Naive thymus-derived CD4-positive, alpha-beta T cell (primary cell): ENCODE results near the gene KRT23. TPM values are rescaled to one million over a fixed set of nuclear protein-coding genes. Genes with fewer than 3 reads are reported as not detected.

ENCODE experiments used
- ATAC-seq: fragments of 150-1000 bp; cut with Tn5 transposase; 2 replicates; pipeline ENCODE4 v1.10.0; 2021; ENCODE audit warnings: mild to moderate bottlenecking, moderate library complexity
- CTCF ChIA-PET: fragments of 350-600 bp; sonication (Branson Sonifier 250); formaldehyde crosslinking; loops from one replicate; lab custom pipeline; 2021; ENCODE audit warnings: antibody characterized with exemption; lab: Charles Lee
- POLR2A ChIA-PET: fragments of 350-600 bp; sonication (Branson Sonifier 250); formaldehyde crosslinking; loops from one replicate; lab custom pipeline; 2021; ENCODE audit warnings: antibody characterized with exemption, inconsistent platforms; lab: Charles Lee
- DNase-seq, 9 donors: peaks; one replicate each; pipeline versions ENCODE4 v3.0.0 to v3.0.0-alpha.2; 2020 to 2022; ENCODE audit warnings: mixed read lengths in 1 of 9
- H3K27ac ChIP-seq: one replicate; pipeline ENCODE4 v1.7.0; 2013; ENCODE audit warnings: mild to moderate bottlenecking, low read depth, low read length, moderate library complexity
- H3K27me3 ChIP-seq, 2 donors: one replicate each; pipeline ENCODE4 v1.7.0; 2013; ENCODE audit warnings: low read length in 2 of 2, mild to moderate bottlenecking in 2 of 2, moderate library complexity in 2 of 2; ENCODE audit not compliant: control insufficient read depth in 2 of 2, insufficient read depth in 2 of 2
- H3K36me3 ChIP-seq, 3 experiments: 1 replicate in 2 of 3; 2 replicates in 1 of 3; pipeline ENCODE4 v1.7.0; 2013; ENCODE audit warnings: low read length in 3 of 3, mild to moderate bottlenecking in 3 of 3, moderate library complexity in 1 of 3; ENCODE audit not compliant: insufficient read depth in 3 of 3, control insufficient read depth in 2 of 3
- H3K4me1 ChIP-seq, 2 donors: one replicate each; pipeline ENCODE4 v1.7.0; 2013; ENCODE audit warnings: low read length in 2 of 2, mild to moderate bottlenecking in 2 of 2, moderate library complexity in 1 of 2; ENCODE audit not compliant: control insufficient read depth in 2 of 2, insufficient read depth in 2 of 2
- H3K4me3 ChIP-seq: 2 replicates; pipeline ENCODE4 v1.7.0; 2013; ENCODE audit warnings: mild to moderate bottlenecking, low read length
- H3K9me3 ChIP-seq, 3 experiments: 1 replicate in 2 of 3; 2 replicates in 1 of 3; pipeline ENCODE4 v1.7.0; 2013; ENCODE audit warnings: low read length in 3 of 3; ENCODE audit not compliant: control insufficient read depth in 2 of 3
- H3K27ac Mint-ChIP-seq, 9 donors: one replicate each; pipeline ENCODE4 v1.8.0; 2020 to 2022; ENCODE audit warnings: mixed read lengths in 9 of 9, mild to moderate bottlenecking in 8 of 9, moderate library complexity in 5 of 9, inconsistent platforms in 2 of 9
- H3K27me3 Mint-ChIP-seq, 5 donors: one replicate each; pipeline ENCODE4 v1.8.0; 2021 to 2022; ENCODE audit warnings: mixed read lengths in 5 of 5, mild to moderate bottlenecking in 1 of 5
- H3K36me3 Mint-ChIP-seq, 5 donors: one replicate each; pipeline ENCODE4 v1.8.0; 2020 to 2022; ENCODE audit warnings: mixed read lengths in 5 of 5, mild to moderate bottlenecking in 3 of 5, inconsistent platforms in 1 of 5
- H3K4me1 Mint-ChIP-seq, 7 donors: one replicate each; pipeline ENCODE4 v1.8.0; 2020 to 2022; ENCODE audit warnings: mixed read lengths in 7 of 7, mild to moderate bottlenecking in 3 of 7, inconsistent platforms in 1 of 7
- H3K4me3 Mint-ChIP-seq, 10 donors: one replicate each; pipeline ENCODE4 v1.8.0; 2020 to 2022; ENCODE audit warnings: mild to moderate bottlenecking in 10 of 10, mixed read lengths in 10 of 10, moderate library complexity in 6 of 10, inconsistent platforms in 2 of 10
- H3K9me3 Mint-ChIP-seq, 11 donors: one replicate each; pipeline ENCODE4 v1.8.0; 2020 to 2022; ENCODE audit warnings: mixed read lengths in 11 of 11, mild to moderate bottlenecking in 4 of 11, inconsistent platforms in 1 of 11, moderate library complexity in 1 of 11
- intact Hi-C, 2 donors: fragments of 100-400 bp; cut with micrococcal nuclease; formaldehyde crosslinking; loops; one replicate each; pipeline ENCODE4 v1.15.1; 2023
- polyA plus RNA-seq, 2 donors: library from polyadenylated mRNA; unstranded; fragments of 300-500 nt; fragmentation: Illumina TruSeq; gene quantifications; one replicate each; pipeline ENCODE4 v1.2.3, GENCODE V29; 2021
- total RNA-seq, 6 experiments: library from RNA in 5 of 6; stranded (reverse) in 5 of 6; gene quantifications; 1 replicate in 5 of 6; 2 replicates in 1 of 6; pipeline ENCODE4 v1.2.3 and lab custom pipeline; 2021 to 2026

The KRT23 gene
- total and polyA plus RNA-seq, 7 experiments from 2014 or later = 0.83 TPM; not detected in 6

GRCh38 chr17:40883626-40884334, 53.7 kb downstream of the KRT23 start:
- no peak overlapping the region for H3K4me3 Mint-ChIP-seq
- no peaks in the 10 kb centered on the region for H3K4me1 Mint-ChIP-seq
- no peak overlapping the region for H3K27ac Mint-ChIP-seq
- peaks cover 11 to 33% (median 24%) of the 10 kb centered on the region in 5 donors for H3K27me3 Mint-ChIP-seq
- DNase-seq = no peak
- H3K4me3 ChIP-seq = no peak overlapping the region
- no peaks in the 10 kb centered on the region for H3K36me3 ChIP-seq
- H3K27ac ChIP-seq = no peak overlapping the region
- H3K36me3 Mint-ChIP-seq = no peaks in the 10 kb centered on the region
- ChIA-PET POLR2A (no interaction called here), CTCF (interaction anchor here (1.4 kb wide), 1 partner anchor 765 kb away, joined by 4 read pairs; no protein-coding TSS in a partner anchor)
- H3K27me3 ChIP-seq = peaks cover 3 to 7% of the 10 kb centered on the region in 2 donors
- H3K9me3 ChIP-seq = no peaks in the 10 kb centered on the region
- intact Hi-C loops = no loop called here
- H3K9me3 Mint-ChIP-seq = no peaks in the 10 kb centered on the region
- H3K4me1 ChIP-seq = no peaks in the 10 kb centered on the region
- ATAC-seq = no peak

DNA sequence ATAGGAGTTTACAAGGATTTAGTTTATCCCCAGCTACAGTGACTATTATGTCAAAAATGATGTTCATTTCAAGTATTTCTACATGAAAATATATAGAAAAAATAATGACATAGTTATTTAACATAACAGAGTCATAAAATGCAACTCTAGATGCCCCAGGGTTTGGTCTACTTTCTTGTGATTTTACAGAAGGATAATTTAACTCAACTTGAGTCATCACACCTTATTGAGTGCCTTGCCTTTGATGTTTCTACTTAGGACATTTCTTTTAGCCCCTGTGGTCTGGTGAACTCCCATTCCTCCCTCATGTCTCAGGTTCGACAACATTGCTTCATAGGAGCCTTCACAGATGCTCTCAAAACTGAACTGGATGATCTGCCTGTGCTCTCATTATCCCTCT, 54.4 kb downstream of the KRT23 start:
- H3K4me1 ChIP-seq = no peaks in the 10 kb centered on the region
- H3K27ac Mint-ChIP-seq = no peak overlapping the region
- intact Hi-C loops = no loop called here
- no peaks in the 10 kb centered on the region for H3K36me3 Mint-ChIP-seq
- H3K36me3 ChIP-seq = no peaks in the 10 kb centered on the region
- H3K9me3 Mint-ChIP-seq = no peaks in the 10 kb centered on the region
- peaks cover 0 to 3% of the 10 kb centered on the region in 2 donors for H3K27me3 ChIP-seq
- no peak for ATAC-seq
- H3K9me3 ChIP-seq = no peaks in the 10 kb centered on the region
- DNase-seq = no peak
- no peaks in the 10 kb centered on the region for H3K4me1 Mint-ChIP-seq
- no peak overlapping the region for H3K4me3 ChIP-seq
- no peak overlapping the region for H3K27ac ChIP-seq
- POLR2A ChIA-PET = no interaction called here
- H3K4me3 Mint-ChIP-seq = no peak overlapping the region
- CTCF ChIA-PET = interaction anchor here (1.4 kb wide), 1 partner anchor 766 kb away, joined by 4 read pairs; no protein-coding TSS in a partner anchor
- H3K27me3 Mint-ChIP-seq = peaks cover 4 to 26% (median 17%) of the 10 kb centered on the region in 5 donors

- H3K9me3 ChIP-seq = no peaks in the 10 kb centered on the region
- H3K36me3 ChIP-seq = no peaks in the 10 kb centered on the region
- H3K4me3 ChIP-seq = no peak overlapping the region
- Mint-ChIP-seq H3K9me3 (no peaks in the 10 kb centered on the region), H3K27me3 (peaks cover 0 to 26% (median 7%) of the 10 kb centered on the region in 5 donors), H3K36me3 (no peaks in the 10 kb centered on the region), H3K4me1 (no peaks in the 10 kb centered on the region), H3K4me3 (no peak overlapping the region), H3K27ac (no peak overlapping the region)
- ATAC-seq (no peak), DNase-seq (no peak)
- ChIA-PET POLR2A (no interaction called here), CTCF (no interaction called here)
- no peaks in the 10 kb centered on the region for H3K4me1 ChIP-seq
- no peak overlapping the region for H3K27ac ChIP-seq
- intact Hi-C loops = no loop called here
- H3K27me3 ChIP-seq = peaks cover 0 to 3% of the 10 kb centered on the region in 2 donors
These were observed 58.4 kb downstream of the KRT23 start for GRCh38 chr17:40879026-40879425.

DNA sequence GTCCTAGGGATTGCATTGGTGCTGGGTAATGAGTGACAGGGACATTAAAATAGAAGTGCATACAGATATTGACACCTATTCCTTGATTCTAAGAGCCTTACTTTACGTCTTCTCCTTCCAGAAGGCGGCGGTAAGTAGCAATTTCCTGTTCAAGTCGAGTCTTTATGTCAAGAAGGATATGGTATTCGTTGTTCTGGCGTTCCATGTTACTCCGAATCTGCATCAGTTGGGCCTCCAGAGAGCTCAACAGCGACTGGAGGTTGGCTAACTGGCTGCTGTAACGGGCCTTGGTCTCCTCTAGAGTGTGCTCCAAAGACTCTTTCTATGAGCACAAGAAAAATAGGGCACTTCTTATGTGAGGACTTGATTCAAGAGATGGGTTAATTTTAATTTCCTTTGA, 59.4 kb downstream of the KRT23 start:
- ATAC-seq (no peak), DNase-seq (no peak)
- Histone ChIP-seq H3K27ac (no peak overlapping the region), H3K27me3 (no peaks in the 10 kb centered on the region), H3K36me3 (no peaks in the 10 kb centered on the region), H3K9me3 (no peaks in the 10 kb centered on the region), H3K4me3 (no peak overlapping the region), H3K4me1 (no peaks in the 10 kb centered on the region)
- ChIA-PET POLR2A (no interaction called here), CTCF (no interaction called here)
- Mint-ChIP-seq H3K36me3 (no peaks in the 10 kb centered on the region), H3K9me3 (no peaks in the 10 kb centered on the region), H3K27ac (no peak overlapping the region), H3K4me3 (no peak overlapping the region), H3K4me1 (no peaks in the 10 kb centered on the region), H3K27me3 (peaks cover 0 to 29% (median 0%) of the 10 kb centered on the region in 5 donors)
- intact Hi-C loops = no loop called here

DNA sequence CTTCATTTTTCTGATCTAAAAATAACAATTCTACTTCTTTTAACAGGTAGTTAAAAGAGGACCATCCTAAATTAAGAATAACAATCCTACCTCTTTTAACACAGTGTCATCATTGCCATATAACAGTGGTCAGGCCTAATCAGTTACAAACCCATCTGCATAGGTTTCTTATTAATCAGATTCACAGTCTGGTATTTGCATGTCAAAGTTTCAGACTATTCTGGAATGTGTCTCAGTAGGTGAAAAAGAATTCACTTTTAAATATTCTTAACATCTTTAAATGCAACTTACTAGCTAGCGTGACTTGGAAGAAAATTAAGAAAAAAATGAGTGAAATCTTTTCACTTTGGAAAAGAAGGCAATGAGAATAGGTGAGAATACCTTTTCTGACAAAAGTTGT, 63.6 kb downstream of the KRT23 start:
- Mint-ChIP-seq H3K36me3 (no peaks in the 10 kb centered on the region), H3K4me3 (no peak overlapping the region), H3K4me1 (no peaks in the 10 kb centered on the region), H3K27ac (no peak overlapping the region), H3K9me3 (no peaks in the 10 kb centered on the region), H3K27me3 (peaks cover 5 to 46% (median 25%) of the 10 kb centered on the region in 5 donors)
- H3K27ac ChIP-seq = no peak overlapping the region
- CTCF ChIA-PET = no interaction called here
- no peak for DNase-seq
- intact Hi-C loops = no loop called here
- peaks cover 0 to 4% of the 10 kb centered on the region in 2 donors for H3K27me3 ChIP-seq
- H3K9me3 ChIP-seq = no peaks in the 10 kb centered on the region
- H3K4me1 ChIP-seq = no peaks in the 10 kb centered on the region
- ATAC-seq = no peak
- POLR2A ChIA-PET = no interaction called here
- H3K36me3 ChIP-seq = no peaks in the 10 kb centered on the region
- H3K4me3 ChIP-seq = no peak overlapping the region

DNA sequence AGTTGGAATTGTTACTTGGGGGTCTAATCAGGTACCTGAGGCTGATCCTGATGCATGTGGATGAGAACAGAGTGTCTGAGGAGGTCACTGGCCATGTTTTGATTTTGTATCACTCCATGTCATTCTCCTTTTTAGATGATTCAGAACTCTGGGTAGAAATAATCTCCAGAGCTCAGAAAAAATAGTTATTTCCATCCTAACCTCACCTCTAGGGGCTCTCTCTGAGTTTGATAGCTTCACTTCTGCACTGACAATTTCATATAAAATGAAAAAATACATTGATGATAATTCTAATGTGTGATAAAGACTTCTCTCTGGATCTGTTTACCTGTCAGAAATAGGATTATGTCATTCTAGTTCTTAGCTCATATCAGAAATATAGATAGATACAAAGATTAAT, 64.2 kb downstream of the KRT23 start:
- intact Hi-C loops = no loop called here
- H3K27ac Mint-ChIP-seq = no peak overlapping the region
- no peak overlapping the region for H3K4me3 Mint-ChIP-seq
- Histone ChIP-seq H3K4me3 (no peak overlapping the region), H3K4me1 (no peaks in the 10 kb centered on the region), H3K36me3 (no peaks in the 10 kb centered on the region), H3K27me3 (peaks cover 0 to 4% of the 10 kb centered on the region in 2 donors), H3K9me3 (no peaks in the 10 kb centered on the region), H3K27ac (no peak overlapping the region)
- H3K27me3 Mint-ChIP-seq = peaks cover 5 to 47% (median 25%) of the 10 kb centered on the region in 5 donors
- DNase-seq = no peak
- H3K9me3 Mint-ChIP-seq = no peaks in the 10 kb centered on the region
- CTCF ChIA-PET = no interaction called here
- POLR2A ChIA-PET = no interaction called here
- ATAC-seq = no peak
- H3K36me3 Mint-ChIP-seq = no peaks in the 10 kb centered on the region
- H3K4me1 Mint-ChIP-seq = no peaks in the 10 kb centered on the region
